ENCODE data around the gene DEFB127. TPM values are rescaled to one million over a fixed set of nuclear protein-coding genes. Genes with fewer than 3 reads are reported as not detected.
"Not testable (repeated sequence)": the region's sequence is repeated elsewhere in the genome, so short reads cannot be mapped to it uniquely, and the experiment has no call there.

DEFB127 gene
- total RNA-seq, 1 experiment from 2014 or later, result not detected

DNA sequence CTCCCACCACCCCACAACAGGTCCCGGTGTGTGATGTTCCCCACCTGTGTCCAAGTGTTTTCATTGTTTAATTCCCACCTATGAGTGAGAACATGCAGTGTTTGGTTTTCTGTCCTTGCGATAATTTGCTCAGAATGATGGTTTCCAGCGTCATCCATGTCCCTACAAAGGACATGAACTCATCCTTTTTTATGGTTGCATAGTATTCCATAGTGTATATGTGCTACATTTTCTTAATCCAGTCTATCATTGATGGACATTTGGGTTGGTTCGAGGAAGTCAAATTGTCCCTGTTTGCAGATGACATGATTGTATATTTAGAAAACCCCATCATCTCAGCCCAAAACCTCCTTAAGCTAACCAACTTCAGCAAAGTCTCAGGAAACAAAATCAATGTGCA lies 46.4 kb downstream of the DEFB127 start:
- not testable (repeated sequence) for H3K27me3 ChIP-seq (ENCODE audit: control insufficient read depth, insufficient read depth, low read length); DNase-seq; H3K4me3 ChIP-seq (ENCODE audit: insufficient read depth, low read depth, low read length); H3K36me3 ChIP-seq (replicated peaks; ENCODE audit: control insufficient read depth, insufficient read depth, low read length)

Other genes with a start within 250 kb of the DEFB127 start
- not detected in 2 replicates for gene DEFB125, start 69.8 kb upstream of the DEFB127 start, total RNA-seq (2014; rRNA removed; shearing (Covaris generic))
- not detected in 2 replicates for gene DEFB126, start 14.9 kb upstream of the DEFB127 start, total RNA-seq (2014; rRNA removed; shearing (Covaris generic))
- gene DEFB128, start 32.3 kb downstream of the DEFB127 start, total RNA-seq (2014; rRNA removed; shearing (Covaris generic)), result not detected in 2 replicates
- not detected in 2 replicates for gene DEFB129, start 69.8 kb downstream of the DEFB127 start, total RNA-seq (2014; rRNA removed; shearing (Covaris generic))
- gene DEFB132, start 100.3 kb downstream of the DEFB127 start, total RNA-seq (2014; rRNA removed; shearing (Covaris generic)), result not detected in 2 replicates
- gene C20orf96, start 133.3 kb downstream of the DEFB127 start, total RNA-seq (2014; rRNA removed; shearing (Covaris generic)), result 1.7 and 2.1 TPM in 2 replicates
- gene ZCCHC3, start 140.1 kb downstream of the DEFB127 start, total RNA-seq (2014; rRNA removed; shearing (Covaris generic)), result 24.0 and 27.9 TPM in 2 replicates
- 14.7 and 15.7 TPM in 2 replicates for gene SOX12, start 168.1 kb downstream of the DEFB127 start, total RNA-seq (2014; rRNA removed; shearing (Covaris generic))
- gene NRSN2, start 189.7 kb downstream of the DEFB127 start, total RNA-seq (2014; rRNA removed; shearing (Covaris generic)), result 31.6 and 48.5 TPM in 2 replicates
- gene TRIB3, start 223.3 kb downstream of the DEFB127 start, total RNA-seq (2014; rRNA removed; shearing (Covaris generic)), result 11.7 and 17.6 TPM in 2 replicates

All from H7 (cell line).